ENCODE results near the gene CMTM3.

- no peak for TF ChIP-seq EZH2 (IDR thresholded peaks at IDR 0.05; ENCODE audit: low read length)
- no peak for TF ChIP-seq CTCF (optimal IDR thresholded peaks at IDR 0.05 in 1 of 3, IDR thresholded peaks at IDR 0.05 in 1 of 3, conservative IDR thresholded peaks at IDR 0.05 in 1 of 3; ENCODE audit: extremely low read depth in 1 of 3, insufficient read depth in 2 of 3, low read length in 3 of 3)
These were observed 12.1 kb downstream of the CMTM3 start for GRCh38 chr16:66616592-66616991.
